ENCODE results near the gene CWF19L2.

Gene CWF19L2

GRCh38 chr11:107282195-107282594, 175.4 kb downstream of the CWF19L2 start:
- DNase-seq, result no peak
